Vagina (tissue), 2 donors: ENCODE results near the gene CTU2. TPM values are rescaled to one million over a fixed set of nuclear protein-coding genes. Genes with fewer than 3 reads are reported as not detected.

Source experiments
- DNase-seq, 2 donors: peaks; one replicate each; pipeline ENCODE4 v3.0.0-alpha.2; 2017; ENCODE audit errors: extremely low spot score in 2 of 2
- H3K27ac ChIP-seq: fragments of 200-600 bp; sonication (generic); one replicate; pipeline ENCODE4 v1.5.1; 2019
- H3K27me3 ChIP-seq: fragments of 200-600 bp; sonication (generic); one replicate; pipeline ENCODE4 v1.5.1; 2019
- H3K36me3 ChIP-seq, 2 donors: fragments of 200-600 bp; sonication (generic); one replicate each; pipeline ENCODE4 v1.5.1; 2017 to 2019
- H3K4me1 ChIP-seq: fragments of 200-600 bp; sonication (generic); one replicate; pipeline ENCODE4 v1.5.1; 2019
- H3K4me3 ChIP-seq, 2 donors: fragments of 200-600 bp; sonication (generic); 1 replicate in 1 of 2; 2 replicates in 1 of 2; pipeline ENCODE4 v1.5.1; 2016 to 2019
- H3K9me3 ChIP-seq: fragments of 200-600 bp; sonication (generic); one replicate; pipeline ENCODE4 v1.5.1; 2019
- POLR2A ChIP-seq, 2 donors: fragments of 450-650 bp; IDR thresholded peaks; one replicate each; pipeline ENCODE4 v1.6.1; 2017; ENCODE audit warnings: antibody characterized with exemption in 2 of 2, mild to moderate bottlenecking in 2 of 2, moderate library complexity in 2 of 2
- POLR2AphosphoS5 ChIP-seq, 2 donors: sonication (generic); formaldehyde crosslinking; IDR thresholded peaks; one replicate each; pipeline ENCODE4 v1.9.0; 2017; ENCODE audit warnings: antibody characterized with exemption in 2 of 2, mild to moderate bottlenecking in 2 of 2, low read depth in 1 of 2; ENCODE audit not compliant: insufficient read depth in 1 of 2
- intact Hi-C: fragments of 100-400 bp; cut with DNase I; formaldehyde crosslinking; loops from one replicate; pipeline ENCODE4 v1.15.1; 2023
- total RNA-seq: library from RNA; depleted of rRNA; stranded (reverse); fragments of >200 nt; gene quantifications from one replicate; pipeline ENCODE4 v1.2.3, GENCODE V29; 2016
- TF ChIP-seq, protein P1 (sequence below), 3 experiments: fragments of 450-650 bp in 2 of 3; fragments of 200-600 bp in 1 of 3; sonication (generic) in 1 of 3; IDR thresholded peaks; one replicate each; pipeline ENCODE4 v1.5.1; 2017 to 2019; ENCODE audit warnings: antibody characterized with exemption in 3 of 3, mild to moderate bottlenecking in 2 of 3, moderate library complexity in 2 of 3

CTU2 gene
- total RNA-seq, 1 donor from 2014 or later: 7.9 TPM

DNA sequence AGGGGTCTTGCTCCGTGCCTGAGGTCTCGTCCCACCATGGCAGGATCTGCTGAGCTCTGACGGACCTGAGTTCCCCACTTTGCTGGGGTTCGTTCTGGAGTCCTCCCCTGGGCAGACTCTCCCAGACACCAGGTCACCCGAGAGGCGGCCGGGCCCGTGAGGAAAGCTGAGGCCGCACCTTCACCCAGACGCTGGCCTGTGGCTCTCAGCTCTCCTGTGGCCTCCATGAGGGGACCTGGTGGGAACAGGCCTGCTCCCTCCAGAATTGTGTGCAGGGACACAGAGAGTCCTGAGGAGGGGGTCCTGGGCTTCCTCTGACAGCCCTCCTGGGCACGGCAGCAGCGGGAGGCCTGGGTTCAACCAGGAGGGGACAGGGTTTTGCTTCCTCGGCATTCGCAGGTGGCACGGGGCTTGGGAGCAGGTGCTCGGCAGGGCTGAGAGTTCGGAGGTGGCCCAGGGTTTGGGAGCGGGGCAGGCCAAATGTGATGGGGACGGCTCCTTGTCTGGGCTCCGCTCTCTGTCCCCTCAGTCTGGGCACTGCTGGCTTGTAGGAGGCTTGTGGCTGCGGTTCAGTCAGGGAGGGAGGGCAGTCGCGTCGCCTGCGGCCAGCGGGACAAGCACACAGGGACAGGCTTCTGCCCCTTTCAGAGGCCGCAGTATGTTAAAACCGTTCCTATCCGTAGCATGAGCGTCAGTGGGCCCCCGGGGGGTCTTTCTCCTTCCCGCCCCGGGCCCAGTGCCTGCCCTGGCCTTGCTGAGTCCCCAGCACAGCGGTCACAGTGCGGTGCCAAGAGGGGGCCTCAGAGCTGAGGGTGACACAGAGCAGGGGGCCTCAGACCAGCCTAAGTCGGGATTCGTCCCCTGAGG lies 11.8 kb upstream of the CTU2 start:
- Histone ChIP-seq H3K4me1 (no peaks in the 10 kb centered on the region), H3K36me3 (peaks cover 0 to 27% of the 10 kb centered on the region in 2 donors), H3K27ac (no peak overlapping the region), H3K27me3 (no peaks in the 10 kb centered on the region), H3K4me3 (no peak overlapping the region), H3K9me3 (no peaks in the 10 kb centered on the region)
- intact Hi-C loops: no loop called here
- no peak for DNase-seq
- no peak for TF ChIP-seq POLR2A (IDR thresholded peaks at IDR 0.05)
- TF ChIP-seq POLR2AphosphoS5 (IDR thresholded peaks at IDR 0.05; ENCODE audit: insufficient read depth in 1 of 2, low read depth in 1 of 2): no peak
- TF ChIP-seq, protein P1, sequence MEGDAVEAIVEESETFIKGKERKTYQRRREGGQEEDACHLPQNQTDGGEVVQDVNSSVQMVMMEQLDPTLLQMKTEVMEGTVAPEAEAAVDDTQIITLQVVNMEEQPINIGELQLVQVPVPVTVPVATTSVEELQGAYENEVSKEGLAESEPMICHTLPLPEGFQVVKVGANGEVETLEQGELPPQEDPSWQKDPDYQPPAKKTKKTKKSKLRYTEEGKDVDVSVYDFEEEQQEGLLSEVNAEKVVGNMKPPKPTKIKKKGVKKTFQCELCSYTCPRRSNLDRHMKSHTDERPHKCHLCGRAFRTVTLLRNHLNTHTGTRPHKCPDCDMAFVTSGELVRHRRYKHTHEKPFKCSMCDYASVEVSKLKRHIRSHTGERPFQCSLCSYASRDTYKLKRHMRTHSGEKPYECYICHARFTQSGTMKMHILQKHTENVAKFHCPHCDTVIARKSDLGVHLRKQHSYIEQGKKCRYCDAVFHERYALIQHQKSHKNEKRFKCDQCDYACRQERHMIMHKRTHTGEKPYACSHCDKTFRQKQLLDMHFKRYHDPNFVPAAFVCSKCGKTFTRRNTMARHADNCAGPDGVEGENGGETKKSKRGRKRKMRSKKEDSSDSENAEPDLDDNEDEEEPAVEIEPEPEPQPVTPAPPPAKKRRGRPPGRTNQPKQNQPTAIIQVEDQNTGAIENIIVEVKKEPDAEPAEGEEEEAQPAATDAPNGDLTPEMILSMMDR (IDR thresholded peaks at IDR 0.05): no peak

DNA sequence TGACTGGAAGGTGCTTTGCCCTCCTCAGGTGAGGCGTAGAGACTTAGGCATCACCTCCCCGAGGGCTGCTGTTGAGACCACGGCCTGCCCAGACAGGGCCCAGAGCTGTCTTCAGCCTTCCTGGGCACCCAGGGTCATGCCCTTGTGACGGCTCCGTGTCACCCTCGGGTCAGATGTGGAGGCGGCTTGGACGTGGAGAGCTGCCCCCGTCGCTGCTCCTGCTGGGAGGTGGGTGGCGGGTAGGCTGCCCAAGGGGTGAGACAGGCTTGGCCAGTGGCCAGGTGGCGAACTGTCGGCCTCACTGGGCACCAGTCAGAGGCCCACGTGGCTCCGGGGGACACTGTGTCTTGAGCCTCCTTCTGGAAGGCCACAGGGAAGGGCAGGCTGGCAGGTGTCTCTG lies 11.1 kb upstream of the CTU2 start:
- H3K4me1 ChIP-seq: no peaks in the 10 kb centered on the region
- intact Hi-C loops: no loop called here
- peaks cover 0 to 27% of the 10 kb centered on the region in 2 donors for H3K36me3 ChIP-seq
- H3K27me3 ChIP-seq: no peaks in the 10 kb centered on the region
- no peak overlapping the region for H3K4me3 ChIP-seq
- H3K9me3 ChIP-seq: no peaks in the 10 kb centered on the region
- no peak overlapping the region for H3K27ac ChIP-seq
- DNase-seq: no peak
- TF ChIP-seq POLR2AphosphoS5 (IDR thresholded peaks at IDR 0.05; ENCODE audit: insufficient read depth in 1 of 2, low read depth in 1 of 2): no peak
- TF ChIP-seq, protein P1 (IDR thresholded peaks at IDR 0.05): no peak
- TF ChIP-seq POLR2A (IDR thresholded peaks at IDR 0.05): no peak

DNA sequence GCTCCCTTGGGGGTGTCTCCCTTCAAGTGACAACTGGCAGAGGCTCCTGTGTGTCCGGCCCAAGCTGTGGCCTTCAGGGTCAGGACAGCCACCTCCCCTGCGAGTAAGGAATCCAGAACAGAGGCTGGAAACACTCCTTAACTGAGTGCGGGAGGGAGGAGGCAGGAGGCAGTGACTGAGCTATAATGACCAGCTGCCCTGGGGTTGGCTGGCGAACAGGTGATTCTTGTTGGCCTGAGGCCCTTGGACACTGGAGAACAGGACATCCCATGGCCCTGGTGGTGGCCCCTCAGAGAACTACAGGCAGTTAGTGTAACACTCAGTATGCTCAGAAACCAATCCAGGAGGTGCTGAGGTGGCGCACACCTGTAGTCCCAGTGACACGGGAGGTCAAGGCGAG lies 10.6 kb upstream of the CTU2 start:
- TF ChIP-seq POLR2A (IDR thresholded peaks at IDR 0.05) (no peak), POLR2AphosphoS5 (IDR thresholded peaks at IDR 0.05; ENCODE audit: insufficient read depth in 1 of 2, low read depth in 1 of 2) (no peak)
- TF ChIP-seq, protein P1 (IDR thresholded peaks at IDR 0.05): no peak
- no peaks in the 10 kb centered on the region for H3K9me3 ChIP-seq
- no peak for DNase-seq
- no peak overlapping the region for H3K27ac ChIP-seq
- intact Hi-C loops: no loop called here
- H3K27me3 ChIP-seq: no peaks in the 10 kb centered on the region
- H3K4me3 ChIP-seq: no peak overlapping the region
- H3K4me1 ChIP-seq: peaks cover 3% of the 10 kb centered on the region
- peaks cover 0 to 27% of the 10 kb centered on the region in 2 donors for H3K36me3 ChIP-seq

DNA sequence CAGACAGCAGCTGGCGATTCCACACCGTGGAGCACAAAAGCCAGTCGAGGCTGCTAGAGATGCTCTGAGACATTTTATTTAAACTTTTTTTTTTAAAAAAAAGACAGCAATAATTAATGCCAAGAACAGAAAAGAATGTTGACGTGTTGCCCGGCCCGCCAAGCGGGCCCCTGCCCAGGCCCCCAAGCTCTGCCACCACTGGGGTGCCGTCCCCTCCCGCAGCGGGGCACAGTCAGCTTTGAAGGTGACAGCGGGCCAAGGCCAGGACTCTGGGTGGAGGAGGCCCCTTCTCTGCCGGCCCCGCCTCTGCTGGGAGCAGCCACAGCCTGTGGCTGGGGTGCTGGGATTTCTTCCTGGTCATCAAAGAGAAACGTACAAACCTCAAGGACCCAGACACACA lies 9.9 kb upstream of the CTU2 start:
- no peak for TF ChIP-seq POLR2AphosphoS5 (IDR thresholded peaks at IDR 0.05; ENCODE audit: insufficient read depth in 1 of 2, low read depth in 1 of 2)
- no peak for TF ChIP-seq POLR2A (IDR thresholded peaks at IDR 0.05)
- TF ChIP-seq, protein P1 (IDR thresholded peaks at IDR 0.05): no peak
- H3K27ac ChIP-seq: no peak overlapping the region
- peaks cover 10% of the 10 kb centered on the region for H3K4me1 ChIP-seq
- H3K9me3 ChIP-seq: no peaks in the 10 kb centered on the region
- no peak for DNase-seq
- no peaks in the 10 kb centered on the region for H3K27me3 ChIP-seq
- intact Hi-C loops: no loop called here
- no peak overlapping the region for H3K4me3 ChIP-seq
- H3K36me3 ChIP-seq: peaks cover 0 to 27% of the 10 kb centered on the region in 2 donors
